Colonic mucosa (tissue), 4 donors: Measurements from ENCODE around the gene PQBP1. TPM values are rescaled to one million over a fixed set of nuclear protein-coding genes. Genes with fewer than 3 reads are reported as not detected.

ENCODE experiments used
- DNase-seq: peaks from one replicate; pipeline ENCODE4 v3.0.0-alpha.2; 2020
- H3K27ac ChIP-seq: fragments of 200-600 bp; one replicate; pipeline ENCODE4 v1.8.0; 2021
- H3K27me3 ChIP-seq: fragments of 200-600 bp; one replicate; pipeline ENCODE4 v1.8.0; 2021
- H3K36me3 ChIP-seq: fragments of 200-600 bp; one replicate; pipeline ENCODE4 v1.8.0; 2021
- H3K4me1 ChIP-seq: fragments of 200-600 bp; one replicate; pipeline ENCODE4 v1.8.0; 2021; ENCODE audit warnings: mild to moderate bottlenecking
- H3K4me3 ChIP-seq: fragments of 200-600 bp; one replicate; pipeline ENCODE4 v1.8.0; 2021
- H3K9ac ChIP-seq, 2 donors: one replicate each; pipeline ENCODE4 v1.7.0; 2013; ENCODE audit warnings: control low read depth in 2 of 2, low read depth in 2 of 2, low read length in 2 of 2
- H3K9me3 ChIP-seq: fragments of 200-600 bp; one replicate; pipeline ENCODE4 v1.8.0; 2021
- intact Hi-C: fragments of 100-400 bp; cut with DNase I; formaldehyde crosslinking; loops from one replicate; pipeline ENCODE4 v1.14.1; 2022
- total RNA-seq, 2 donors: library from RNA; stranded (reverse); fragmentation: NEBNext Ultra II Directional in 1 of 2; extraction: Animal tissue kit (Norgen Biotek cat#: 25700) in 1 of 2; gene quantifications; one replicate each; pipeline ENCODE4 v1.2.1, GENCODE V29; 2021
- TF ChIP-seq, protein P1 (sequence below): fragments of 200-600 bp; IDR thresholded peaks from one replicate; pipeline ENCODE4 v1.8.0; 2022; ENCODE audit warnings: antibody characterized with exemption, mild to moderate bottlenecking
- donor health status: healthy.
- donor health status: DM: no; HTN: no; CAD: no.
- donor health status: DM: no; HTN: no; CAD: no.

The PQBP1 gene
- total RNA-seq, 2 donors from 2014 or later: 68.1 to 76.3 TPM

DNA sequence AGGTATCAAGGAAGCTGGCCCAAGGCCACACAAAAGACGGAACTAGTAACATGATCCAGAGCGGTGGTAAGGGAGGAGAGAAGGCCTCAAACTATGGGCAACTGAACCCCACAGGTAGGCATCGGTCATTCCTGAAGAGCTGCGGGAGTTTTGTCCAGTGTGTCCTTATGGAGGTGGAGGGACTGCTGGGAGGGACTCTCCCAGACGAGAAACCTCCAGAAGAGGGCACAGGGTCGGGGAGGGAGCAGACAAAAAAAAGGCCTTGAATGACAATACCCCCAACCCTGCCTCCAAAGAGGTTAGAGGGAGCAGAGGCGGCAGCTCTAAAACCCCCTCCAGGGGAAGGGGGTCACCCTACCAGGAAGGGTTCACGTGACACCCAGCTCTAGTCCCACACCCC, 6.5 kb downstream of the PQBP1 start:
- Histone ChIP-seq H3K9ac (no peak overlapping the region), H3K27ac (no peak overlapping the region), H3K27me3 (no peaks in the 10 kb centered on the region), H3K9me3 (no peaks in the 10 kb centered on the region), H3K36me3 (no peaks in the 10 kb centered on the region), H3K4me1 (no peaks in the 10 kb centered on the region), H3K4me3 (no peak overlapping the region)
- intact Hi-C loops: no loop called here
- TF ChIP-seq, protein P1, sequence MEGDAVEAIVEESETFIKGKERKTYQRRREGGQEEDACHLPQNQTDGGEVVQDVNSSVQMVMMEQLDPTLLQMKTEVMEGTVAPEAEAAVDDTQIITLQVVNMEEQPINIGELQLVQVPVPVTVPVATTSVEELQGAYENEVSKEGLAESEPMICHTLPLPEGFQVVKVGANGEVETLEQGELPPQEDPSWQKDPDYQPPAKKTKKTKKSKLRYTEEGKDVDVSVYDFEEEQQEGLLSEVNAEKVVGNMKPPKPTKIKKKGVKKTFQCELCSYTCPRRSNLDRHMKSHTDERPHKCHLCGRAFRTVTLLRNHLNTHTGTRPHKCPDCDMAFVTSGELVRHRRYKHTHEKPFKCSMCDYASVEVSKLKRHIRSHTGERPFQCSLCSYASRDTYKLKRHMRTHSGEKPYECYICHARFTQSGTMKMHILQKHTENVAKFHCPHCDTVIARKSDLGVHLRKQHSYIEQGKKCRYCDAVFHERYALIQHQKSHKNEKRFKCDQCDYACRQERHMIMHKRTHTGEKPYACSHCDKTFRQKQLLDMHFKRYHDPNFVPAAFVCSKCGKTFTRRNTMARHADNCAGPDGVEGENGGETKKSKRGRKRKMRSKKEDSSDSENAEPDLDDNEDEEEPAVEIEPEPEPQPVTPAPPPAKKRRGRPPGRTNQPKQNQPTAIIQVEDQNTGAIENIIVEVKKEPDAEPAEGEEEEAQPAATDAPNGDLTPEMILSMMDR: no peak
- no peak for DNase-seq

DNA sequence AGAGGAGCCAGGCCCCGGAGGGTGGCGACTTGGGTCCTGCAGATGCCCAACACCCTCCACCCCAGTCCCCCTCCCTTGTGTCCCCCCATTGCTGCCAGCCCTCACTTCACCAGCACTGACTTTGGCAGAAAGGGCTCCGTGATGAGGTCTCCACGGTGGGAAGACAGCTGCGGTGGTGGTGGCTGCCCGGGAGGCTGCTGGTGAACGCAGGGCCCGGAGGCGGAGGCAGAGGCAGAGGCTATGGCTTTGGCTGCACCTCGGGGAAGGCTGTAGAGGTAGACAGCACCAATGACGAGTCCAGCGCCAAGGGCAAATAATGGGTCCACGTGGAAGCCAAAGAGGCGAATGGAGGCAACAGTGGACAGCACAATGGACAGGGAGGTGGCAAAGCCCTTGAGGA, 6.9 kb downstream of the PQBP1 start:
- DNase-seq: no peak
- intact Hi-C loops: no loop called here
- Histone ChIP-seq H3K36me3 (no peaks in the 10 kb centered on the region), H3K9me3 (no peaks in the 10 kb centered on the region), H3K4me1 (no peaks in the 10 kb centered on the region), H3K9ac (no peak overlapping the region), H3K27ac (no peak overlapping the region), H3K4me3 (no peak overlapping the region), H3K27me3 (no peaks in the 10 kb centered on the region)
- TF ChIP-seq, protein P1: no peak

DNA sequence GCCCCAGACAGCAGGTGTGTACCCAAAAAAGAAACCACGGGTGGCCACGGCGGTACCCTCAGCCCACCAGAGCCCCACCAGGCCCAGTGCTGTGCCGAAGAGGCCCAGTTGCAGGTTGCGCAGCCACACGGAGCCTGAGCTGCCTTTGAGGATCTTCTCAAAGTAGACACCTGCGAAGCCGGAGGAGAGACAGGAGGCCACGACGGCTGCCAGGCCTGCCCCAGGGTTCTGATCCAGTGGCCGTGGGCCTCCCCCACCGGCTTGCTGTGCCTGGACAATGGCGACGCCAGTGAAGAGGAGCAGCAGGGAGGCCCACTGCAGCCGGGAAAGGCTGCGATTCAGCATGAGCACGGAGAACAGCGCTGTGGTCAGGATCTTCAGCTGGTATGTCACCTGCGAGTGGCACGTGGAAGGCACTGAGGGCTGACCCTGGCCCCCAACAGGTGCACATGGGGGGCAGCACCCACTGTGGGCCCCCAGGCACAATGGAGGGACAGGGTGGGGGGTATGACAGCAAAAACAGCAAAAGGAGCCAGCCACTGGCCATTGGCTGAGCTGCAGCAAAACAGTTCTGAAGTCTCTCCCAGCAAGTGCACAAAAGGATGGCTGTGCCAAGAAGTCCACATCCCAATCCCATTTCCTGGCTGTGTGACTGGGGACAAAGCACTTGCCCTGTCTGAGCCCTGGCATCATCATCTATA, 7.5 kb downstream of the PQBP1 start:
- DNase-seq: no peak
- no peaks in the 10 kb centered on the region for H3K36me3 ChIP-seq
- H3K9me3 ChIP-seq: no peaks in the 10 kb centered on the region
- no peak overlapping the region for H3K4me3 ChIP-seq
- TF ChIP-seq, protein P1: no peak
- H3K27me3 ChIP-seq: no peaks in the 10 kb centered on the region
- H3K27ac ChIP-seq: no peak overlapping the region
- intact Hi-C loops: no loop called here
- H3K4me1 ChIP-seq: no peaks in the 10 kb centered on the region
- H3K9ac ChIP-seq: no peak overlapping the region

DNA sequence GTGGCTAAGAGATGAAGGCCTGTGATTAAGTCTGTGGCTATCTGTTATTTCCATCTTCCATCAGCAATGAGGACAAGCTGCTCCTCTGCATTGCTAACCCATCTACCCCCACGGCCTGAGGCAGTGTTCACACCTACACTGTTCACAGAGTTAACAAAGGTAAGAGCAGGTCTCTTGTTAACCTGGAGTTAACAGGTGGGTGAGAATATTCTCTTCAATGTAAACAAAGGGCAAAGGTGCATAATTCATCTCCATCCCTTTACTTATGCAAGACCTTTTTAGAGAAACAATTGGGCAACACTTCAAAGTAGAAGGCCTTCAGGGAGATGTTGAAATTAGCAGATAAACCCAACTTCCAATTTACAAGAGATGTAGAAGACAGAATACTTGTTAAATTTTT, 10.9 kb downstream of the PQBP1 start:
- no peak overlapping the region for H3K27ac ChIP-seq
- no peak overlapping the region for H3K4me3 ChIP-seq
- no peaks in the 10 kb centered on the region for H3K9me3 ChIP-seq
- no peaks in the 10 kb centered on the region for H3K27me3 ChIP-seq
- intact Hi-C loops: no loop called here
- DNase-seq: no peak
- TF ChIP-seq, protein P1: no peak
- no peaks in the 10 kb centered on the region for H3K4me1 ChIP-seq
- no peaks in the 10 kb centered on the region for H3K36me3 ChIP-seq
- H3K9ac ChIP-seq: no peak overlapping the region

DNA sequence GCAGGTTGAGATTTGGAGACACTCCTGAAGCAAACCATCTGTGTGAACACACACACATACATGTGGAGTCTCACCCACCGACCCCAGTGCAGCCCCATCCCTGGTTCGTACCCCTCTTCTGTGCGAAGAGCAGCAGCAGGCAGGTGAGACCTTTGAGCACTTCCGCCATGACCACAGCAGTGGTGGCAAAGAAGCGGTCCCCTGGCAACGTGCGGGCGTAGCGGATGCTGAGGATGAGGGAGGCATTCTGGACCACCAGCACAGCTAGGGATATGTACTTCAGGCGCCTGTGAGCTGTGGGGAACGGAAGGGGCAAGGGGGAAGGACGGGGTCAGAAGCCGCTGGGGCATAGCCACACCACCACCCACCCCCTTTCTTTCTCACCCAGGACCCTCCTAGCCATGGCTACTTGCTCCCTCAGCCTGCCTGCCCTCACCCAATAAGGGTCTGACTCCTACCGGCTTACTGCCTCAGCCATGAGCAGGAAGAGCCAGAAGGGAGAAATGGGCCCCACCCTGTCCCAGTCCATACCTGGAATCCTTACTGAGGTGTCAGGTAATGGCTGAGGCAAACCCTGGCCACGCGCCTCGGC, 12.1 kb downstream of the PQBP1 start:
- Histone ChIP-seq H3K36me3 (no peaks in the 10 kb centered on the region), H3K27ac (no peak overlapping the region), H3K4me3 (no peak overlapping the region), H3K9ac (no peak overlapping the region), H3K4me1 (no peaks in the 10 kb centered on the region), H3K9me3 (no peaks in the 10 kb centered on the region), H3K27me3 (no peaks in the 10 kb centered on the region)
- DNase-seq: no peak
- TF ChIP-seq, protein P1: no peak
- intact Hi-C loops: no loop called here
